HCT116 (cell line): ENCODE measurements around the gene SFTPB. TPM values are rescaled to one million over a fixed set of nuclear protein-coding genes. Genes with fewer than 3 reads are reported as not detected.

Experiments
- ATAC-seq: fragments of 200-7000 bp; cut with Tn5 transposase; 2 replicates; pipeline ENCODE4 v1.9.1; 2020; ENCODE audit warnings: mild to moderate bottlenecking, moderate library complexity
- BruUV-seq: library from RNA; stranded (reverse); fragments of 400-500 nt; replicated peaks from 2 replicates; lab custom pipeline; 2021; lab: Mats Ljungman, UMichigan
- CTCF ChIA-PET: fragments of 300-600 bp; sonication (Branson Sonifier 250); formaldehyde crosslinking; loops from one replicate; lab custom pipeline; 2021; ENCODE audit warnings: antibody characterized with exemption; lab: Charles Lee
- POLR2A ChIA-PET: fragments of 300-600, 350-600 bp; sonication (Branson Sonifier 250); formaldehyde crosslinking; loops from one replicate; lab custom pipeline; 2021; ENCODE audit warnings: antibody characterized with exemption; lab: Charles Lee
- RAD21 ChIA-PET, 2 experiments: fragments of 300-600 bp; sonication (Branson Sonifier 250); formaldehyde crosslinking; loops; one replicate each; lab custom pipeline; 2023; ENCODE audit warnings: low total read pairs in 2 of 2; ENCODE audit not compliant: uncharacterized antibody in 2 of 2, unreplicated experiment in 2 of 2, low non-redundant PET in 1 of 2; lab: Charles Lee
- DNase-seq: peaks from one replicate; pipeline ENCODE4 v3.0.0-alpha.2; 2010; ENCODE audit warnings: low read depth, low spot score
- H2AFZ ChIP-seq: fragments of 200-600 bp; shearing (Covaris generic), sonication (generic); 2 replicates; pipeline ENCODE4 v1.6.1; 2017; ENCODE audit warnings: low read depth, mixed run types, mixed read lengths, antibody characterized with exemption, low read length; ENCODE audit not compliant: poor library complexity, severe bottlenecking
- H3K27ac ChIP-seq: 2 replicates; pipeline ENCODE4 v1.5.1; 2012; ENCODE audit warnings: low read depth, low read length
- H3K27me3 ChIP-seq: fragments of 200-600 bp; sonication (generic); 2 replicates; pipeline ENCODE4 v1.6.1; 2016; ENCODE audit warnings: mixed run types, low read length, mixed read lengths; ENCODE audit not compliant: insufficient read depth
- H3K36me3 ChIP-seq, 2 experiments: fragments of 200-500 bp in 1 of 2; fragments of 200-600 bp in 1 of 2; sonication (Bioruptor generic) in 1 of 2; sonication (generic) in 1 of 2; 2 replicates each; pipeline versions ENCODE4 v1.5.1 to v1.6.1; 2014 to 2016; ENCODE audit warnings: low read length in 2 of 2, inconsistent platforms in 1 of 2, mixed read lengths in 1 of 2, mixed run types in 1 of 2; ENCODE audit not compliant: insufficient read depth in 2 of 2, control insufficient read depth in 1 of 2
- H3K4me1 ChIP-seq, 2 experiments: fragments of 200-600 bp in 1 of 2; sonication (generic) in 1 of 2; 2 replicates each; pipeline versions ENCODE4 v1.5.1 to v1.6.1; 2012 to 2017; ENCODE audit warnings: low read length in 2 of 2, inconsistent platforms in 1 of 2, mild to moderate bottlenecking in 1 of 2, mixed read lengths in 1 of 2, mixed run types in 1 of 2, moderate library complexity in 1 of 2; ENCODE audit not compliant: insufficient read depth in 2 of 2, control insufficient read depth in 1 of 2
- H3K4me2 ChIP-seq: fragments of 200-600 bp; sonication (generic); 2 replicates; pipeline ENCODE4 v1.6.1; 2017; ENCODE audit warnings: mixed run types, low read length, mixed read lengths
- H3K4me3 ChIP-seq, 2 experiments: fragments of 200-600 bp in 1 of 2; sonication (generic) in 1 of 2; replicated peaks in 1 of 2; 2 replicates each; pipeline ENCODE4 v1.5.1; 2011 to 2016; ENCODE audit warnings: low read length in 2 of 2, control low read depth in 1 of 2, low read depth in 1 of 2, mild to moderate bottlenecking in 1 of 2, mixed read lengths in 1 of 2, mixed run types in 1 of 2
- H3K79me2 ChIP-seq: fragments of 200-600 bp; sonication (generic); 2 replicates; pipeline ENCODE4 v1.6.1; 2017; ENCODE audit warnings: mild to moderate bottlenecking, mixed run types, low read length, moderate library complexity, mixed read lengths; ENCODE audit not compliant: insufficient read depth
- H3K9ac ChIP-seq: fragments of 200-600 bp; sonication (generic); 2 replicates; pipeline ENCODE4 v1.6.1; 2016; ENCODE audit warnings: low read length, mixed read lengths
- H3K9me2 ChIP-seq: fragments of 200-600 bp; sonication (generic), shearing (Covaris generic); 2 replicates; pipeline ENCODE4 v1.6.1; 2017; ENCODE audit warnings: mixed run types, mild to moderate bottlenecking, moderate library complexity; ENCODE audit not compliant: insufficient read depth
- H3K9me3 ChIP-seq, 2 experiments: fragments of 200-500 bp in 1 of 2; fragments of 200-600 bp in 1 of 2; sonication (Bioruptor generic) in 1 of 2; sonication (generic) in 1 of 2; 2 replicates each; pipeline ENCODE4 v1.6.1; 2014 to 2017; ENCODE audit warnings: low read length in 2 of 2, mixed read lengths in 2 of 2, inconsistent platforms in 1 of 2, low read depth in 1 of 2, mild to moderate bottlenecking in 1 of 2, mixed run types in 1 of 2, moderate library complexity in 1 of 2; ENCODE audit not compliant: control insufficient read depth in 1 of 2, insufficient read depth in 1 of 2
- H4K20me1 ChIP-seq: fragments of 200-600 bp; sonication (generic), shearing (Covaris generic); 2 replicates; pipeline ENCODE4 v1.6.1; 2017; ENCODE audit warnings: mixed run types, mild to moderate bottlenecking, moderate library complexity; ENCODE audit not compliant: insufficient read depth
- ATF3 ChIP-seq: IDR thresholded peaks from 2 replicates; pipeline ENCODE4 v1.6.1; 2012
- CTCF ChIP-seq, 3 experiments: fragments of 200-600 bp in 1 of 3; sonication (generic) in 1 of 3; IDR thresholded peaks in 2 of 3; conservative IDR thresholded peaks in 1 of 3; 2 replicates each; pipeline ENCODE4 v1.5.1; 2012 to 2017; ENCODE audit warnings: low read depth in 2 of 3, low read length in 2 of 3, antibody characterized with exemption in 1 of 3, borderline replicate concordance in 1 of 3, control low read depth in 1 of 3, mild to moderate bottlenecking in 1 of 3, mixed read lengths in 1 of 3, mixed run types in 1 of 3, moderate library complexity in 1 of 3; ENCODE audit not compliant: insufficient read depth in 1 of 3
- EGR1 ChIP-seq: IDR thresholded peaks from 2 replicates; pipeline ENCODE4 v1.6.1; 2012; ENCODE audit warnings: low read depth
- ELF1 ChIP-seq: IDR thresholded peaks from 2 replicates; pipeline ENCODE4 v1.6.1; 2012; ENCODE audit warnings: low read depth, borderline replicate concordance
- EZH2phosphoT487 ChIP-seq: fragments of 200-600 bp; IDR thresholded peaks from 2 replicates; pipeline ENCODE4 v1.6.1; 2018; ENCODE audit warnings: antibody characterized with exemption, borderline replicate concordance
- FOSL1 ChIP-seq: IDR thresholded peaks from 2 replicates; pipeline ENCODE4 v1.6.1; 2012; ENCODE audit warnings: low read depth
- JUND ChIP-seq: IDR thresholded peaks from 2 replicates; pipeline ENCODE4 v1.6.1; 2012
- MAX ChIP-seq: IDR thresholded peaks from 2 replicates; pipeline ENCODE4 v1.6.1; 2012
- RAD21 ChIP-seq: IDR thresholded peaks from 2 replicates; pipeline ENCODE4 v1.6.1; 2012; ENCODE audit warnings: low read depth, mild to moderate bottlenecking
- REST ChIP-seq: IDR thresholded peaks from 2 replicates; pipeline ENCODE4 v1.6.1; 2012; ENCODE audit warnings: low read depth
- SP1 ChIP-seq: IDR thresholded peaks from 2 replicates; pipeline ENCODE4 v1.6.1; 2012; ENCODE audit warnings: low read depth
- YY1 ChIP-seq: IDR thresholded peaks from 2 replicates; pipeline ENCODE4 v1.6.1; 2011; ENCODE audit warnings: low read length, low read depth, moderate library complexity, mild to moderate bottlenecking; ENCODE audit not compliant: insufficient replicate concordance; ENCODE audit errors: extremely low read depth
- ZBTB33 ChIP-seq: IDR thresholded peaks from 2 replicates; pipeline ENCODE4 v1.6.1; 2011; ENCODE audit warnings: mild to moderate bottlenecking, low read length, moderate library complexity; ENCODE audit not compliant: insufficient replicate concordance; ENCODE audit errors: extremely low read depth
- ZNF274 ChIP-seq: fragments of 200-500 bp; sonication (Bioruptor generic); IDR thresholded peaks from 2 replicates; pipeline ENCODE4 v1.6.1; 2014; ENCODE audit warnings: mild to moderate bottlenecking, low read depth, low read length, inconsistent platforms
- intact Hi-C: fragments of 100-400 bp; cut with micrococcal nuclease; formaldehyde crosslinking; loops from 2 replicates; pipeline ENCODE4 v1.10.0; 2022
- total RNA-seq: library from RNA; stranded (reverse); gene quantifications from one replicate; pipeline ENCODE4 v1.2.1, GENCODE V29; 2021; ENCODE audit not compliant: unreplicated experiment

Gene SFTPB
- total RNA-seq, 1 experiment from 2014 or later, result 13.3 TPM

- no TSS peak for BruUV-seq
- TF ChIP-seq REST (no peak), MAX (no peak), JUND (no peak), ZNF274 (no peak), RAD21 (no peak), ZBTB33 (no peak), YY1 (no peak), CTCF (IDR thresholded peaks at IDR 0.05 in 2 of 3, conservative IDR thresholded peaks at IDR 0.05 in 1 of 3; ENCODE audit: borderline replicate concordance in 1 of 3, insufficient read depth in 1 of 3, low read depth in 2 of 3, low read length in 2 of 3) (no peak), EGR1 (no peak), SP1 (no peak), FOSL1 (no peak), ELF1 (no peak), EZH2phosphoT487 (no peak), ATF3 (no peak)
- CTCF ChIA-PET, result no interaction called here
- Histone ChIP-seq H3K36me3 (peaks cover under 1 to 7% of the 10 kb centered on the region in 2 experiments; a peak in 3 of 4 replicates), H3K27ac (no peak overlapping the region), H3K27me3 (no peaks in the 10 kb centered on the region), H3K9me3 (no peaks in the 10 kb centered on the region), H3K4me2 (no peak overlapping the region), H3K9me2 (no peaks in the 10 kb centered on the region), H4K20me1 (no peaks in the 10 kb centered on the region), H3K4me3 (no peak overlapping the region), H3K79me2 (no peaks in the 10 kb centered on the region), H3K9ac (no peak overlapping the region), H2AFZ (no peak overlapping the region), H3K4me1 (peaks cover 0 to 15% of the 10 kb centered on the region in 2 experiments; a peak in 2 of 4 replicates)
- RAD21 ChIA-PET, result no interaction called here
- no peak for DNase-seq
- intact Hi-C loops, result no loop called here
- POLR2A ChIA-PET, result no interaction called here
- no peak for ATAC-seq
These were observed 8.5 kb downstream of the SFTPB start for GRCh38 chr2:85659324-85659981.
